Thymus (tissue), 11 donors: ENCODE results near the gene ADAM33. TPM values are rescaled to one million over a fixed set of nuclear protein-coding genes. Genes with fewer than 3 reads are reported as not detected.

ENCODE experiments used
- DNase-seq, 9 donors: peaks; one replicate each; pipeline ENCODE4 v3.0.0-alpha.2; 2013; ENCODE audit warnings: low spot score in 9 of 9, low read depth in 6 of 9, missing footprints in 1 of 9
- H3K27ac ChIP-seq, 2 donors: one replicate each; pipeline ENCODE4 v1.5.1; 2013; ENCODE audit warnings: control low read depth in 1 of 2, low read depth in 1 of 2, low read length in 1 of 2, mild to moderate bottlenecking in 1 of 2, moderate library complexity in 1 of 2
- H3K27me3 ChIP-seq, 2 donors: one replicate each; pipeline ENCODE4 v1.5.1; 2013; ENCODE audit warnings: low read length in 1 of 2; ENCODE audit not compliant: control insufficient read depth in 2 of 2, insufficient read depth in 1 of 2
- H3K36me3 ChIP-seq, 2 donors: one replicate each; pipeline ENCODE4 v1.5.1; 2013; ENCODE audit warnings: low read length in 1 of 2, mild to moderate bottlenecking in 1 of 2, moderate library complexity in 1 of 2; ENCODE audit not compliant: control insufficient read depth in 2 of 2, insufficient read depth in 2 of 2
- H3K4me1 ChIP-seq, 2 donors: one replicate each; pipeline ENCODE4 v1.5.1; 2013; ENCODE audit warnings: low read length in 2 of 2; ENCODE audit not compliant: control insufficient read depth in 2 of 2, insufficient read depth in 2 of 2
- H3K4me3 ChIP-seq, 2 donors: one replicate each; pipeline ENCODE4 v1.5.1; 2013; ENCODE audit warnings: low read length in 2 of 2, control low read depth in 1 of 2, mild to moderate bottlenecking in 1 of 2
- H3K9me3 ChIP-seq, 2 donors: one replicate each; pipeline ENCODE4 v1.5.1; 2013; ENCODE audit warnings: low read length in 1 of 2, mild to moderate bottlenecking in 1 of 2; ENCODE audit not compliant: control insufficient read depth in 2 of 2, insufficient read depth in 1 of 2
- WGBS: extraction: QIAGEN DNeasy Blood & Tissue Kit; methylation state at CpG from one replicate; pipeline ENCODE4 v1.1.7; 2013; 5-methylcytosine and 5-hydroxymethylcytosine counted together
- polyA plus RNA-seq: library from polyadenylated mRNA; stranded (reverse); fragments of 200-250 nt; gene quantifications from one replicate; pipeline ENCODE4 v1.2.3, GENCODE V29; 2013
- total RNA-seq: library from RNA; stranded (reverse); fragments of 120-200 nt; gene quantifications from one replicate; pipeline ENCODE4 v1.2.4, GENCODE V29; 2013
- donor health status: healthy.

Gene ADAM33
- total and polyA plus RNA-seq, 2 donors = 0.90 to 3.6 TPM

- peaks cover 0 to 6% of the 10 kb centered on the region in 2 donors for H3K9me3 ChIP-seq
- H3K4me1 ChIP-seq = no peaks in the 10 kb centered on the region
- H3K4me3 ChIP-seq = no peak overlapping the region
- 94% methylated on average over 23 of the region's 23 CpGs for WGBS
- no peak for DNase-seq
- H3K27me3 ChIP-seq = peaks cover 0 to 3% of the 10 kb centered on the region in 2 donors
- H3K27ac ChIP-seq = no peak overlapping the region
- H3K36me3 ChIP-seq = no peaks in the 10 kb centered on the region
These were observed 11.0 kb upstream of the ADAM33 start for GRCh38 chr20:3692706-3693294.

- Histone ChIP-seq H3K27ac (no peak overlapping the region), H3K4me1 (no peaks in the 10 kb centered on the region), H3K4me3 (no peak overlapping the region), H3K27me3 (peaks cover 0 to 11% of the 10 kb centered on the region in 2 donors), H3K36me3 (no peaks in the 10 kb centered on the region), H3K9me3 (peaks cover 0 to 6% of the 10 kb centered on the region in 2 donors)
- DNase-seq = no peak
- 90% methylated on average over 9 of the region's 9 CpGs for WGBS
These were observed 10.1 kb upstream of the ADAM33 start for GRCh38 chr20:3691897-3692296.

- Histone ChIP-seq H3K4me3 (no peak overlapping the region), H3K27me3 (peaks cover 0 to 17% of the 10 kb centered on the region in 2 donors), H3K36me3 (no peaks in the 10 kb centered on the region), H3K4me1 (no peaks in the 10 kb centered on the region), H3K27ac (no peak overlapping the region), H3K9me3 (peaks cover 0 to 2% of the 10 kb centered on the region in 2 donors)
- no peak for DNase-seq
- 97% methylated on average over 16 of the region's 16 CpGs for WGBS
These were observed 9.5 kb upstream of the ADAM33 start for GRCh38 chr20:3691306-3691705.

- H3K4me3 ChIP-seq = no peak overlapping the region
- no peaks in the 10 kb centered on the region for H3K36me3 ChIP-seq
- H3K4me1 ChIP-seq = no peaks in the 10 kb centered on the region
- H3K27ac ChIP-seq = no peak overlapping the region
- peaks cover 0 to 22% of the 10 kb centered on the region in 2 donors for H3K27me3 ChIP-seq
- H3K9me3 ChIP-seq = no peaks in the 10 kb centered on the region
- WGBS = 97% methylated on average over 3 of the region's 3 CpGs
- no peak for DNase-seq
These were observed 8.6 kb upstream of the ADAM33 start for GRCh38 chr20:3690413-3690812.

- DNase-seq = no peak
- Histone ChIP-seq H3K27ac (no peak overlapping the region), H3K27me3 (peaks cover 0 to 27% of the 10 kb centered on the region in 2 donors), H3K4me3 (no peak overlapping the region), H3K4me1 (no peaks in the 10 kb centered on the region), H3K36me3 (no peaks in the 10 kb centered on the region), H3K9me3 (no peaks in the 10 kb centered on the region)
- WGBS = 94% methylated on average over 11 of the region's 11 CpGs
These were observed 8.2 kb upstream of the ADAM33 start for GRCh38 chr20:3689978-3690377.

GRCh38 chr20:3687655-3688054, 5.8 kb upstream of the ADAM33 start:
- DNase-seq = no peak
- WGBS = 87% methylated on average over 2 of the region's 2 CpGs
- peaks cover 0 to 48% of the 10 kb centered on the region in 2 donors for H3K27me3 ChIP-seq
- H3K36me3 ChIP-seq = no peaks in the 10 kb centered on the region
- no peak overlapping the region for H3K4me3 ChIP-seq
- H3K27ac ChIP-seq = no peak overlapping the region
- H3K4me1 ChIP-seq = no peaks in the 10 kb centered on the region
- H3K9me3 ChIP-seq = no peaks in the 10 kb centered on the region

- 84% methylated on average over 9 of the region's 9 CpGs for WGBS
- Histone ChIP-seq H3K27ac (no peak overlapping the region), H3K4me3 (no peak overlapping the region), H3K27me3 (peaks cover 6 to 55% of the 10 kb centered on the region in 2 donors), H3K4me1 (no peaks in the 10 kb centered on the region), H3K36me3 (no peaks in the 10 kb centered on the region), H3K9me3 (no peaks in the 10 kb centered on the region)
- DNase-seq = no peak
These were observed 5.1 kb upstream of the ADAM33 start for GRCh38 chr20:3686867-3687321.

GRCh38 chr20:3686421-3686820, 4.6 kb upstream of the ADAM33 start:
- no peaks in the 10 kb centered on the region for H3K4me1 ChIP-seq
- no peaks in the 10 kb centered on the region for H3K36me3 ChIP-seq
- no peak overlapping the region for H3K4me3 ChIP-seq
- no peaks in the 10 kb centered on the region for H3K9me3 ChIP-seq
- no peak for DNase-seq
- no peak overlapping the region for H3K27ac ChIP-seq
- 94% methylated on average over 7 of the region's 7 CpGs for whole genome bisulfite sequencing
- H3K27me3 ChIP-seq = peaks cover 11 to 60% of the 10 kb centered on the region in 2 donors

GRCh38 chr20:3685341-3685740, 3.5 kb upstream of the ADAM33 start:
- H3K36me3 ChIP-seq = no peaks in the 10 kb centered on the region
- H3K9me3 ChIP-seq = no peaks in the 10 kb centered on the region
- peaks cover 22 to 71% of the 10 kb centered on the region in 2 donors for H3K27me3 ChIP-seq
- DNase-seq = no peak
- H3K4me3 ChIP-seq = no peak overlapping the region
- 82% methylated on average over 7 of the region's 7 CpGs for WGBS
- no peaks in the 10 kb centered on the region for H3K4me1 ChIP-seq
- H3K27ac ChIP-seq = no peak overlapping the region
